GM12891 (cell line): ENCODE data around the gene TMEM221.

Source experiments
- POLR2AphosphoS5 ChIP-seq: IDR thresholded peaks from 2 replicates; pipeline ENCODE4 v1.6.1; 2011; ENCODE audit warnings: low read depth, low read length, control low read depth
- TAF1 ChIP-seq: IDR thresholded peaks from 2 replicates; pipeline ENCODE4 v1.6.1; 2011; ENCODE audit warnings: low read depth, low read length, control low read depth

DNA sequence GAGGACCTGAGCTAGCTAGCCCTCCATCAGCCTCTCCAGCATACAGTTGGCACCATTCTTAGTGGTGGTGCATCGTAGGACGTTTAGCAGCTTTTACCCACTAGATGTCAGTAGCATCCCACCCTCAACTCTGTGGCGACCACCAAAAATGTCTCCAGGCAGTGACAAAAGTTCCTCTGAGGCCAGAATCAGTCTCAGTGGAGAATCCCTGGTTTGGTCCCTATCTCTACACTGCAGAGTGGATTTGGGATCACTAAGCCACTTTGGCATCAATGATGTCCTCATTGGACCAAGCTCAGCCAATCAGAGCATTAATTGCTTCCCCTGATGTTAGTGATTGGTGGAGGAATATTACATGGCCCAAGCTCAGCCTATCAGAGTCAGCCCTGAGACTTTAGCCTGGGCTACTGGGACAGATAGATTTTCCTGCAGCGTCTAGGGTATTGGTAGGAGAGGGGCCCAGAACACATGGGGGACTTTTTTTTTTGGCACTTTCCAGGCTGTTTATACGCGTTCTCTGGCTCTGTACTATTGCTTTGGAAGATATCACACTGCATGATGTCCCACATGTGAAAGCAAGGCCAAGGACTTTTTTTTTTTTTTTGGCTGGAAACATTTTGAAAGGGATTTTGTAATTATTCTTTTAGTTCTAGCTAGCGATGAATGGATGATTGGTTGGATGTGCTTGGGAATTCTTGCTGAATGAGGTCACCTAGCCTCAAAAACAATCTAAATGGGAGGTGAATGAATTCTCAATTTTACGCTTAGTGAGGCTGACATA is 7.0 kb downstream of the TMEM221 start:
- TF ChIP-seq POLR2AphosphoS5: no peak
- TF ChIP-seq TAF1: no peak
